DOHH2 (cell line): ENCODE data around the gene CHD9NB.
"Not testable (repeated sequence)": the region's sequence is repeated elsewhere in the genome, so short reads cannot be mapped to it uniquely, and the experiment has no call there.

Source experiments
- CTCF ChIP-seq: fragments of 200-600 bp; sonication (generic); IDR thresholded peaks from one replicate; pipeline ENCODE4 v1.5.1; 2014; ENCODE audit warnings: antibody characterized with exemption, mild to moderate bottlenecking, low read depth, low read length; ENCODE audit not compliant: poor library complexity, severe bottlenecking
- EZH2phosphoT487 ChIP-seq: fragments of 200-600 bp; sonication (generic); IDR thresholded peaks from 2 replicates; pipeline ENCODE4 v1.6.1; 2017; ENCODE audit warnings: borderline replicate concordance, mild to moderate bottlenecking, antibody characterized with exemption, low read length, moderate library complexity, mixed read lengths

DNA sequence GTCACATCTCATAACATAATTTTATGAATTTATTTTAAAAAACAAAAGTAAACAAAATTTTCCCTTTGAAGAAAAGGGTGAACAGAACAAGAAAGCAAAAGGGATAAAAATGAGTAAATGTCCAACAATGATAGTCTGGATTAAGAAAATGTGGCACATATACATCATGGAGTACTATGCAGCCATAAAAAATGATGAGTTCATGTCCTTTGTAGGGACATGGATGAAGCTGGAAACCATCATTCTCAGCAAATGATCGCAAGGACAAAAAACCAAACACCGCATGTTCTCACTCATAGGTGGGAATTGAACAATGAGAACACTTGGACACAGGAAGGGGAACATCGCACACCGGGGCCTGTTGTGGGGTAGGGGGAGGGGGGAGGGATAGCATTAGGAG lies 1.4 kb downstream of the CHD9NB start:
- TF ChIP-seq CTCF, EZH2phosphoT487: not testable (repeated sequence)
